Measurements from ENCODE around the gene STX10.

STX10 gene

DNA sequence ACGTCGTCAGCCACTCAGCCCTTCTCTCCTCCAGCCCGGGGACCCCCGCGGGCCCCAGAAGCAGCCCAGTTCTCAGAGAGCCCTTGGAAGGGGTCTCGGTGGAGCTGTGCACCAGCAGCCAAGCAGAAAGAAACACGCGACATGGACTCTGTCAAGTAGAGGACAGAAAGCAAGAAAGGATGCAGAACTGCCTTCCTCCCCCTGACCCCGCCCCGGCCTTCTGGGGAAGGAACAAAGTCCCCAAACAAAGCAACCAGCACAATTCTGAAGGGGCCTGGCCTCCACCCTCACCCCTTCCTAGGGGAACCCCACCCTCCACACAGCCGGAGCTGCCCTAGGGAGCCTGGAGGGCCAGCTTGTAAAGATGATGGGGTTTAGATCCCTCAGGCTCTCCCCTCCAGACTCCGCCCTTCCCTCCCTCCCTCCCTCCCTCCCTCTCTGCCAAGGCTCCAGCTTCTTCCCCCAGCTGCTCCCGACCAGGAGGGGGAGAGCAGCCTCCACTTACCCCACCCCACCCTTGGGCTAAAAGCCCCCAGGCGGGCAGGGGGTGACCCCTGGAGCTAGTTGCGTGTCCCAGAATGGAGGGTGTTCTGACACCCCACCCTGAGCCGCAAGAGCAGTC is 55.3 kb downstream of the STX10 start:
- TF ChIP-seq, protein P1, sequence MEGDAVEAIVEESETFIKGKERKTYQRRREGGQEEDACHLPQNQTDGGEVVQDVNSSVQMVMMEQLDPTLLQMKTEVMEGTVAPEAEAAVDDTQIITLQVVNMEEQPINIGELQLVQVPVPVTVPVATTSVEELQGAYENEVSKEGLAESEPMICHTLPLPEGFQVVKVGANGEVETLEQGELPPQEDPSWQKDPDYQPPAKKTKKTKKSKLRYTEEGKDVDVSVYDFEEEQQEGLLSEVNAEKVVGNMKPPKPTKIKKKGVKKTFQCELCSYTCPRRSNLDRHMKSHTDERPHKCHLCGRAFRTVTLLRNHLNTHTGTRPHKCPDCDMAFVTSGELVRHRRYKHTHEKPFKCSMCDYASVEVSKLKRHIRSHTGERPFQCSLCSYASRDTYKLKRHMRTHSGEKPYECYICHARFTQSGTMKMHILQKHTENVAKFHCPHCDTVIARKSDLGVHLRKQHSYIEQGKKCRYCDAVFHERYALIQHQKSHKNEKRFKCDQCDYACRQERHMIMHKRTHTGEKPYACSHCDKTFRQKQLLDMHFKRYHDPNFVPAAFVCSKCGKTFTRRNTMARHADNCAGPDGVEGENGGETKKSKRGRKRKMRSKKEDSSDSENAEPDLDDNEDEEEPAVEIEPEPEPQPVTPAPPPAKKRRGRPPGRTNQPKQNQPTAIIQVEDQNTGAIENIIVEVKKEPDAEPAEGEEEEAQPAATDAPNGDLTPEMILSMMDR (IDR thresholded peaks at IDR 0.05), result no peak
- no peak for DNase-seq (ENCODE audit: low spot score)
- Histone ChIP-seq H3K4me3 (peak overlapping the region; percentile 45), H3K27ac (peak overlapping the region; percentile 85 to 92)

DNA sequence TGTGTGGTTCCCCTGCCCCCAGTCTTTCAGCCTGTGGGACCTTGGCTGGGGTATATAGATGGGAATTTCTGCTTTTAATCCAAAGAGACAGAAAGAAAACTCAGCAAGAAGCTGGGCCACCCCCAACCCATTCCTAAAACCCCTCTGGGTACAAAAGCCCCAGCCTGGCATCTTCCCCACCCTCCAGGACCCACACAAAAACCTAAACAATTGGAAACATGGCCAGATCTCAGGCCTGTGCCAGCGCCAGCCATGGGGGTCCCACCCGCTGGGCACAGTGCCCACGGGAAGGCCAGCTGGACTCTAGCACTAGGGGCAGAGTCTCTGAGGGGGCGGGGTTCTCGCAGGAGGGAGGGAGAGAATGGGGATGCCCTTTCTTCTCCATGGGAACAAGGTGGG is 56.1 kb downstream of the STX10 start:
- Histone ChIP-seq H3K4me3 (no peak overlapping the region), H3K27ac (peak overlapping the region; percentile 85 to 92)
- TF ChIP-seq, protein P1 (IDR thresholded peaks at IDR 0.05), result no peak
- DNase-seq (ENCODE audit: low spot score), result no peak
